GM12878 (cell line): ENCODE measurements around the gene DNAJC5. TPM values are rescaled to one million over a fixed set of nuclear protein-coding genes. Genes with fewer than 3 reads are reported as not detected.

Experiments
- BACH1 ChIP-seq: fragments of 450-650 bp; IDR thresholded peaks from 2 replicates; pipeline ENCODE4 v1.6.1; 2017; ENCODE audit warnings: mild to moderate bottlenecking, borderline replicate concordance
- BCL11A ChIP-seq: IDR thresholded peaks from 2 replicates; pipeline ENCODE4 v1.6.1; 2011; ENCODE audit warnings: low read depth, low read length
- BMI1 ChIP-seq: fragments of 450-650 bp; IDR thresholded peaks from 2 replicates; pipeline ENCODE4 v1.6.1; 2016; ENCODE audit warnings: mild to moderate bottlenecking, moderate library complexity, borderline replicate concordance
- CBX3 ChIP-seq: fragments of 200-600 bp; sonication (generic); IDR thresholded peaks from 2 replicates; pipeline ENCODE4 v1.6.1; 2016; ENCODE audit warnings: low read depth, borderline replicate concordance
- DPF2 ChIP-seq: fragments of 450-650 bp; IDR thresholded peaks from 2 replicates; pipeline ENCODE4 v1.6.1; 2017; ENCODE audit warnings: mild to moderate bottlenecking
- EGR1 ChIP-seq, 2 experiments: IDR thresholded peaks; 1 replicate in 1 of 2; 2 replicates in 1 of 2; pipeline ENCODE4 v1.6.1; 2011 to 2012; ENCODE audit warnings: low read depth in 2 of 2, low read length in 2 of 2, borderline replicate concordance in 1 of 2, mild to moderate bottlenecking in 1 of 2, moderate library complexity in 1 of 2
- IKZF2 ChIP-seq, 2 experiments: fragments of 450-650 bp; IDR thresholded peaks; 2 replicates each; pipeline ENCODE4 v1.6.1; 2017; ENCODE audit warnings: mild to moderate bottlenecking in 2 of 2, moderate library complexity in 2 of 2
- JUNB ChIP-seq: IDR thresholded peaks from 2 replicates; pipeline ENCODE4 v1.6.1; 2016; ENCODE audit warnings: antibody characterized with exemption, mild to moderate bottlenecking
- NR2C2 ChIP-seq: IDR thresholded peaks from 2 replicates; pipeline ENCODE4 v1.6.1; 2011; ENCODE audit warnings: borderline replicate concordance, low read depth; ENCODE audit not compliant: control insufficient read depth, insufficient read length
- RAD51 ChIP-seq: fragments of 450-650 bp; IDR thresholded peaks from 2 replicates; pipeline ENCODE4 v1.6.1; 2016; ENCODE audit warnings: moderate library complexity, mild to moderate bottlenecking, inconsistent platforms
- RELA ChIP-seq: fragments of 450-650 bp; IDR thresholded peaks from 2 replicates; pipeline ENCODE4 v1.8.0; 2014; ENCODE audit warnings: borderline replicate concordance; ENCODE audit not compliant: partially characterized antibody
- SIX5 ChIP-seq: IDR thresholded peaks from 2 replicates; pipeline ENCODE4 v1.6.1; 2011; ENCODE audit warnings: mild to moderate bottlenecking, low read depth, low read length, moderate library complexity; ENCODE audit not compliant: severe bottlenecking
- SMARCA5 ChIP-seq: fragments of 450-650 bp; IDR thresholded peaks from 2 replicates; pipeline ENCODE4 v1.6.1; 2017; ENCODE audit warnings: mild to moderate bottlenecking
- SREBF1 ChIP-seq: IDR thresholded peaks from 2 replicates; pipeline ENCODE4 v1.6.1; 2012; ENCODE audit warnings: mild to moderate bottlenecking, low read length
- SREBF2 ChIP-seq: IDR thresholded peaks from 2 replicates; pipeline ENCODE4 v1.6.1; 2012; ENCODE audit warnings: mild to moderate bottlenecking, low read length
- TBL1XR1 ChIP-seq: IDR thresholded peaks from 2 replicates; pipeline ENCODE4 v1.6.1; 2012; ENCODE audit warnings: low read depth, low read length, improper control_type of control experiment
- WRNIP1 ChIP-seq: IDR thresholded peaks from 2 replicates; pipeline ENCODE4 v1.6.1; 2011; ENCODE audit warnings: low read depth, low read length, improper control_type of control experiment, borderline replicate concordance
- ZNF207 ChIP-seq: fragments of 450-650 bp; IDR thresholded peaks from 2 replicates; pipeline ENCODE4 v1.6.1; 2014; ENCODE audit warnings: antibody characterized with exemption, mild to moderate bottlenecking, borderline replicate concordance
- ZNF384 ChIP-seq: IDR thresholded peaks from 2 replicates; pipeline ENCODE4 v1.6.1; 2012; ENCODE audit warnings: low read depth, mild to moderate bottlenecking, low read length, improper control_type of control experiment, borderline replicate concordance
- polyA plus RNA-seq, 11 experiments: library from polyadenylated mRNA; depleted of rRNA in 4 of 11; unstranded in 6 of 11; stranded (reverse) in 5 of 11; fragments of >200 nt; fragmentation: Nextera tagmentation in 4 of 11; fragmentation: Illumina TruSeq in 1 of 11; extraction: Ambion mirVana in 4 of 11; extraction: Trizol in 1 of 11; gene quantifications; 1 replicate in 1 of 11; 2 replicates in 10 of 11; pipeline versions ENCODE4 v1.2.1 to v1.2.3, GENCODE V29; 2011 to 2016; ENCODE audit warnings: inconsistent platforms in 2 of 11, missing spikeins in 2 of 11, low read depth in 1 of 11
- total RNA-seq, 4 experiments: library from RNA; depleted of rRNA in 3 of 4; stranded (reverse); fragments of >200 nt in 3 of 4; fragmentation: Illumina TruSeq in 1 of 4; extraction: Trizol in 1 of 4; gene quantifications; 2 replicates each; pipeline versions ENCODE4 v1.2.1 to v1.2.3, GENCODE V29; 2013 to 2021
- TF ChIP-seq, protein P1 (sequence below): IDR thresholded peaks from 2 replicates; pipeline ENCODE4 v1.6.1; 2012; ENCODE audit warnings: low read depth, low read length, improper control_type of control experiment
- TF ChIP-seq, protein P2 (sequence below): IDR thresholded peaks from 2 replicates; pipeline ENCODE4 v1.6.1; 2011; ENCODE audit warnings: low read depth, mild to moderate bottlenecking, low read length, moderate library complexity, borderline replicate concordance; ENCODE audit errors: extremely low read depth
- TF ChIP-seq, protein P3 (sequence below): IDR thresholded peaks from 2 replicates; pipeline ENCODE4 v1.6.1; 2012; ENCODE audit warnings: mild to moderate bottlenecking, low read depth, low read length
- TF ChIP-seq, protein P4 (sequence below): fragments of 450-650 bp; IDR thresholded peaks from 2 replicates; pipeline ENCODE4 v1.6.1; 2017; ENCODE audit warnings: mild to moderate bottlenecking, moderate library complexity

The DNAJC5 gene
- total and polyA plus RNA-seq, 10 of the 15 experiments (the other 5 are each of a cell fraction or from before 2014, with no cell fraction given), result 0.69 to 36.8 (median 17.0) TPM

DNA sequence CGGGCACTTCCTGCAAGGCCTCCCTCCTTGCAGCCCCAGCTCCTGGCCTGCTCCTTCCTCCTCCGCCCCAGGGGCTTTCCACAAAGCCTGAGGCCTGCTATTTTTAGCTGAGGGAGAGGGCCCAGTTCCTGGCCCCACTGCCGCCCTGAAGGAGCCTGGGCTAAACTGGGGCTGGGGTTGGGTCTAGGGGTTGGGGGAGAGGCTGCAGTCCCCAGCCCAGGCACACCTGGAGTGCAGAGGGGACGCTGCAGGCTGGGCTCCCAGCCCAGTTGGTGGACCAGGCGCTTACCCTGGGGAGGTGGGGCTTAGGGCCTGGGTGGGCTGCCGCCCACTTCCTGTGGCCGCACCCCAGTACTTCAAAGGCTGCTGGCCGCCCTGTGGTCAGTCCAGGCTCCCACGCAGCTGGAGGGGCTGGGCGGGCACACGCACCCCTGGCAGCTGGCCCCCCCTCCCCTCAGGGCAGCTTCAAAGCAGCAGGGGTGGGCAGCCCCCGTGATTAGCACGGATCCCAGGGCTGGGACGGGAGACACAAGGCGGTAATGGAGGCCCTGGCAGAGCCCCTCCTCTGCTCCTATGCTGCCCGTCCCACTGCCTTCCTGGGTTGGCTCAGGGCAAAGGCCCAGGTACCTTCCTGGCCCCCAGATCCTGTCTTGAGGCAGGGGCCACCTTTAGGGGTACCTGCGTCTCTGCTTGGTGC is 40.7 kb upstream of the DNAJC5 start (continued):
- TF ChIP-seq, protein P1, sequence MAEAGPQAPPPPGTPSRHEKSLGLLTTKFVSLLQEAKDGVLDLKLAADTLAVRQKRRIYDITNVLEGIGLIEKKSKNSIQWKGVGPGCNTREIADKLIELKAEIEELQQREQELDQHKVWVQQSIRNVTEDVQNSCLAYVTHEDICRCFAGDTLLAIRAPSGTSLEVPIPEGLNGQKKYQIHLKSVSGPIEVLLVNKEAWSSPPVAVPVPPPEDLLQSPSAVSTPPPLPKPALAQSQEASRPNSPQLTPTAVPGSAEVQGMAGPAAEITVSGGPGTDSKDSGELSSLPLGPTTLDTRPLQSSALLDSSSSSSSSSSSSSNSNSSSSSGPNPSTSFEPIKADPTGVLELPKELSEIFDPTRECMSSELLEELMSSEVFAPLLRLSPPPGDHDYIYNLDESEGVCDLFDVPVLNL, result no peak
- no peak for TF ChIP-seq WRNIP1
- no peak for TF ChIP-seq BMI1
- TF ChIP-seq IKZF2 (IDR thresholded peaks at IDR 0.05), result peak; percentile 52 to 54; a peak in 2 of 4 replicates
- TF ChIP-seq SMARCA5, result peak; percentile 83; the same call in 1 of the 2 replicates
- no peak for TF ChIP-seq NR2C2
- TF ChIP-seq RELA, result no peak
- TF ChIP-seq JUNB, result no peak
- TF ChIP-seq TBL1XR1, result no peak
- TF ChIP-seq ZNF207, result no peak
- TF ChIP-seq, protein P2, sequence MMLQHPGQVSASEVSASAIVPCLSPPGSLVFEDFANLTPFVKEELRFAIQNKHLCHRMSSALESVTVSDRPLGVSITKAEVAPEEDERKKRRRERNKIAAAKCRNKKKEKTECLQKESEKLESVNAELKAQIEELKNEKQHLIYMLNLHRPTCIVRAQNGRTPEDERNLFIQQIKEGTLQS, result no peak
- TF ChIP-seq SREBF1, result no peak
- no peak for TF ChIP-seq CBX3
- TF ChIP-seq EGR1 (IDR thresholded peaks at IDR 0.05; ENCODE audit: borderline replicate concordance in 1 of 2, low read depth in 2 of 2, low read length in 2 of 2), result peak in 1 of 2 experiments; percentile 68; a peak in 2 of 3 replicates
- TF ChIP-seq RAD51, result no peak
- TF ChIP-seq, protein P3, sequence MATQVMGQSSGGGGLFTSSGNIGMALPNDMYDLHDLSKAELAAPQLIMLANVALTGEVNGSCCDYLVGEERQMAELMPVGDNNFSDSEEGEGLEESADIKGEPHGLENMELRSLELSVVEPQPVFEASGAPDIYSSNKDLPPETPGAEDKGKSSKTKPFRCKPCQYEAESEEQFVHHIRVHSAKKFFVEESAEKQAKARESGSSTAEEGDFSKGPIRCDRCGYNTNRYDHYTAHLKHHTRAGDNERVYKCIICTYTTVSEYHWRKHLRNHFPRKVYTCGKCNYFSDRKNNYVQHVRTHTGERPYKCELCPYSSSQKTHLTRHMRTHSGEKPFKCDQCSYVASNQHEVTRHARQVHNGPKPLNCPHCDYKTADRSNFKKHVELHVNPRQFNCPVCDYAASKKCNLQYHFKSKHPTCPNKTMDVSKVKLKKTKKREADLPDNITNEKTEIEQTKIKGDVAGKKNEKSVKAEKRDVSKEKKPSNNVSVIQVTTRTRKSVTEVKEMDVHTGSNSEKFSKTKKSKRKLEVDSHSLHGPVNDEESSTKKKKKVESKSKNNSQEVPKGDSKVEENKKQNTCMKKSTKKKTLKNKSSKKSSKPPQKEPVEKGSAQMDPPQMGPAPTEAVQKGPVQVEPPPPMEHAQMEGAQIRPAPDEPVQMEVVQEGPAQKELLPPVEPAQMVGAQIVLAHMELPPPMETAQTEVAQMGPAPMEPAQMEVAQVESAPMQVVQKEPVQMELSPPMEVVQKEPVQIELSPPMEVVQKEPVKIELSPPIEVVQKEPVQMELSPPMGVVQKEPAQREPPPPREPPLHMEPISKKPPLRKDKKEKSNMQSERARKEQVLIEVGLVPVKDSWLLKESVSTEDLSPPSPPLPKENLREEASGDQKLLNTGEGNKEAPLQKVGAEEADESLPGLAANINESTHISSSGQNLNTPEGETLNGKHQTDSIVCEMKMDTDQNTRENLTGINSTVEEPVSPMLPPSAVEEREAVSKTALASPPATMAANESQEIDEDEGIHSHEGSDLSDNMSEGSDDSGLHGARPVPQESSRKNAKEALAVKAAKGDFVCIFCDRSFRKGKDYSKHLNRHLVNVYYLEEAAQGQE, result no peak
- TF ChIP-seq, protein P4, sequence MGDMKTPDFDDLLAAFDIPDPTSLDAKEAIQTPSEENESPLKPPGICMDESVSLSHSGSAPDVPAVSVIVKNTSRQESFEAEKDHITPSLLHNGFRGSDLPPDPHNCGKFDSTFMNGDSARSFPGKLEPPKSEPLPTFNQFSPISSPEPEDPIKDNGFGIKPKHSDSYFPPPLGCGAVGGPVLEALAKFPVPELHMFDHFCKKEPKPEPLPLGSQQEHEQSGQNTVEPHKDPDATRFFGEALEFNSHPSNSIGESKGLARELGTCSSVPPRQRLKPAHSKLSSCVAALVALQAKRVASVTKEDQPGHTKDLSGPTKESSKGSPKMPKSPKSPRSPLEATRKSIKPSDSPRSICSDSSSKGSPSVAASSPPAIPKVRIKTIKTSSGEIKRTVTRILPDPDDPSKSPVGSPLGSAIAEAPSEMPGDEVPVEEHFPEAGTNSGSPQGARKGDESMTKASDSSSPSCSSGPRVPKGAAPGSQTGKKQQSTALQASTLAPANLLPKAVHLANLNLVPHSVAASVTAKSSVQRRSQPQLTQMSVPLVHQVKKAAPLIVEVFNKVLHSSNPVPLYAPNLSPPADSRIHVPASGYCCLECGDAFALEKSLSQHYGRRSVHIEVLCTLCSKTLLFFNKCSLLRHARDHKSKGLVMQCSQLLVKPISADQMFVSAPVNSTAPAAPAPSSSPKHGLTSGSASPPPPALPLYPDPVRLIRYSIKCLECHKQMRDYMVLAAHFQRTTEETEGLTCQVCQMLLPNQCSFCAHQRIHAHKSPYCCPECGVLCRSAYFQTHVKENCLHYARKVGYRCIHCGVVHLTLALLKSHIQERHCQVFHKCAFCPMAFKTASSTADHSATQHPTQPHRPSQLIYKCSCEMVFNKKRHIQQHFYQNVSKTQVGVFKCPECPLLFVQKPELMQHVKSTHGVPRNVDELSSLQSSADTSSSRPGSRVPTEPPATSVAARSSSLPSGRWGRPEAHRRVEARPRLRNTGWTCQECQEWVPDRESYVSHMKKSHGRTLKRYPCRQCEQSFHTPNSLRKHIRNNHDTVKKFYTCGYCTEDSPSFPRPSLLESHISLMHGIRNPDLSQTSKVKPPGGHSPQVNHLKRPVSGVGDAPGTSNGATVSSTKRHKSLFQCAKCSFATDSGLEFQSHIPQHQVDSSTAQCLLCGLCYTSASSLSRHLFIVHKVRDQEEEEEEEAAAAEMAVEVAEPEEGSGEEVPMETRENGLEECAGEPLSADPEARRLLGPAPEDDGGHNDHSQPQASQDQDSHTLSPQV, result no peak
- no peak for TF ChIP-seq BCL11A
- TF ChIP-seq DPF2, result peak; percentile 96
- TF ChIP-seq ZNF384, result no peak
- TF ChIP-seq SREBF2, result no peak
- TF ChIP-seq SIX5, result no peak
- no peak for TF ChIP-seq BACH1
